ENCODE data around the gene PRICKLE4.

DNA sequence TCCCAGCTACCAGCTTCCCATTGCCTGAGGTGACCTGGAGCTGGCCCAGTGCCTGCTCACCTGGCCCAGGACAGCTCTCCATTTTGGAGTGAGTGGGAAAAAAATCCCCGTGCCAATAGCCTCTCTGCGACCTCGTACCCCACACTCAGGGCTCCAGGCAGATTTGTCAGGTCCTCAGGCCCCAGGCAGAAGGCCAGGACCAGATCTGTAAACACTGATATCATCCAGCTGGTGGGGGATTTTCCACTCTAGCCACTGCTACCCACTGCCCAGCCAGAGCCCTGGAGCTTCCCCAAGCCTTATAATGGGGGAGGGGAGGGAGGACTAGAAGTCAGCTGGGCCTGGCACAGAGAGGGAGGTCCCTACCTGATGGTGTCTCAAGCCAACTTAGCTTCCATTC is 32.0 kb upstream of the PRICKLE4 start:
- TF ChIP-seq, protein P1, sequence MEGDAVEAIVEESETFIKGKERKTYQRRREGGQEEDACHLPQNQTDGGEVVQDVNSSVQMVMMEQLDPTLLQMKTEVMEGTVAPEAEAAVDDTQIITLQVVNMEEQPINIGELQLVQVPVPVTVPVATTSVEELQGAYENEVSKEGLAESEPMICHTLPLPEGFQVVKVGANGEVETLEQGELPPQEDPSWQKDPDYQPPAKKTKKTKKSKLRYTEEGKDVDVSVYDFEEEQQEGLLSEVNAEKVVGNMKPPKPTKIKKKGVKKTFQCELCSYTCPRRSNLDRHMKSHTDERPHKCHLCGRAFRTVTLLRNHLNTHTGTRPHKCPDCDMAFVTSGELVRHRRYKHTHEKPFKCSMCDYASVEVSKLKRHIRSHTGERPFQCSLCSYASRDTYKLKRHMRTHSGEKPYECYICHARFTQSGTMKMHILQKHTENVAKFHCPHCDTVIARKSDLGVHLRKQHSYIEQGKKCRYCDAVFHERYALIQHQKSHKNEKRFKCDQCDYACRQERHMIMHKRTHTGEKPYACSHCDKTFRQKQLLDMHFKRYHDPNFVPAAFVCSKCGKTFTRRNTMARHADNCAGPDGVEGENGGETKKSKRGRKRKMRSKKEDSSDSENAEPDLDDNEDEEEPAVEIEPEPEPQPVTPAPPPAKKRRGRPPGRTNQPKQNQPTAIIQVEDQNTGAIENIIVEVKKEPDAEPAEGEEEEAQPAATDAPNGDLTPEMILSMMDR (conservative IDR thresholded peaks at IDR 0.05; ENCODE audit: low read length), result no peak
- no peak for TF ChIP-seq EZH2phosphoT487 (IDR thresholded peaks at IDR 0.05; ENCODE audit: borderline replicate concordance)
